GM06990 (cell line): ENCODE data around the gene GPR18.

Experiments
- DNase-seq: peaks from one replicate; pipeline ENCODE4 v3.0.0-alpha.2; 2011; ENCODE audit not compliant: insufficient read length; ENCODE audit errors: extremely low read depth
- H3K27me3 ChIP-seq: replicated peaks from 2 replicates; pipeline ENCODE4 v1.6.0; 2011; ENCODE audit warnings: low read length; ENCODE audit not compliant: control insufficient read depth, insufficient read depth
- H3K36me3 ChIP-seq: 2 replicates; pipeline ENCODE4 v1.5.1; 2011; ENCODE audit warnings: low read length; ENCODE audit not compliant: control insufficient read depth, insufficient read depth
- H3K4me3 ChIP-seq: replicated peaks from 2 replicates; pipeline ENCODE4 v1.5.1; 2011; ENCODE audit warnings: low read depth, mild to moderate bottlenecking, control low read depth, low read length
- CTCF ChIP-seq: IDR thresholded peaks from 2 replicates; pipeline ENCODE4 v1.5.1; 2011; ENCODE audit warnings: low read length, control low read depth, mild to moderate bottlenecking, inconsistent platforms; ENCODE audit not compliant: insufficient read depth, poor library complexity, severe bottlenecking

GPR18 gene

GRCh38 chr13:99277629-99278028, 19.4 kb upstream of the GPR18 start:
- no peak for TF ChIP-seq CTCF
- H3K36me3 ChIP-seq = no peaks in the 10 kb centered on the region
- DNase-seq = no peak

DNA sequence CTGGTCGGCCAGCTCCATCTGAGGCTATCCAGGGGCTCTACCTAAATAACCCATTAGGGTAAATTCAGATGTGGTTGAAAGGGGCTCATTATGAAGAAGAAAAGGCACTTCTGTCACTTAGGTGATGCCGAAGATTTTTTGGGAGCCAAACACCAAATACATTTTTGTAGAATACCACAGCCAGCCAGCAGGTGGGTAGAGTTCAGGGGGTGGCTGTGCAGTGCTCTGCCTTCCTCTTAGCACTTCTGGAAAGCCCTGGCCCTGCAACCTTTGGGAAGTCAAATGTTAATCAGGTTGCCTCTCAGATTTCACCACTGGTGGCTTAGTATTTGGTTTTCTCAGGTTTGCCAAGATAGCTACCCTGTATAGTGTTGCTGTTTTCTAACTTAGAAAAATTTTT, 18.5 kb upstream of the GPR18 start:
- Histone ChIP-seq H3K27me3 (no peaks in the 10 kb centered on the region), H3K4me3 (no peak overlapping the region), H3K36me3 (no peaks in the 10 kb centered on the region)
- no peak for TF ChIP-seq CTCF
- DNase-seq = no peak

More at GRCh38 chr13:99277629-99278028, 19.4 kb upstream of the GPR18 start:
- H3K4me3 ChIP-seq = no peak overlapping the region
- no peaks in the 10 kb centered on the region for H3K27me3 ChIP-seq

DNA sequence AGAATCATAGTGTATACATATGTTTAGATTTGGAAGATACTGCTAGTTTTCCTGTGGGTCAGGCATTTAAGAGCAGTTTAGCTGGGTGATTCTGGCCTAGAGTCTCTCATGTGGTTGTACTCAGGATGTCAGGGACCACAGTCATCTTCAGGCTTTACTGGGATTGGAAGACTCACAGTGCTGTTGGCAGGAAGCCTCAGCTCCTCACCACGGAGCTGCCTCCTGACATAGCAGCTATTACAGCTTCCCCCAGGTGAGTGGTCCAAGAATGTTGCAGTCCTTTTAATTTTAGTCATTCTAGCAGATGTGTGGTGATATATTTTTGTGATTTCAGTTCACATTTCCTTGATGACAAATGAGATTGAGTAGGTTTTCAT, 16.9 kb upstream of the GPR18 start:
- TF ChIP-seq CTCF = no peak
- Histone ChIP-seq H3K4me3 (no peak overlapping the region), H3K27me3 (no peaks in the 10 kb centered on the region), H3K36me3 (no peaks in the 10 kb centered on the region)
- no peak for DNase-seq

DNA sequence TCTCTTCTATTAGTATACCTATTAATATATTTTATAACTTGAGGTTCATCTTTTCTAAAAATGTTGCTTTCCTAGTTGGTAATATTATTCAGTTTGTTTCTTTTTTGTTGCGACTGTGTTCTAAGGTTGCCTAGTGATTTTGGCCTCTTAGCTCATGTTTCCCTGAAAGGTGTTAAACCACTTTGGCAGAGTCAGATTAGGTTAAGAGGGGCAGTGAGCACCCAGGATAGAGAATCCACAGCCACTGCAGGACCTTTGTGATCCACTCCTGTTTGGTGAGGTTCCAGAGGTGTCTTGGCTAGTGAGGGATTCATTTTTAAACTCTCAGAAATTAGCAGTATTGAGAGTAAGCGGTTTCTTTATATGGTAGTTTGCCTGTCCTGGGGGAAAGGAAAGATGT, 14.9 kb upstream of the GPR18 start:
- DNase-seq = no peak
- Histone ChIP-seq H3K27me3 (no peaks in the 10 kb centered on the region), H3K36me3 (no peaks in the 10 kb centered on the region), H3K4me3 (no peak overlapping the region)
- no peak for TF ChIP-seq CTCF

DNA sequence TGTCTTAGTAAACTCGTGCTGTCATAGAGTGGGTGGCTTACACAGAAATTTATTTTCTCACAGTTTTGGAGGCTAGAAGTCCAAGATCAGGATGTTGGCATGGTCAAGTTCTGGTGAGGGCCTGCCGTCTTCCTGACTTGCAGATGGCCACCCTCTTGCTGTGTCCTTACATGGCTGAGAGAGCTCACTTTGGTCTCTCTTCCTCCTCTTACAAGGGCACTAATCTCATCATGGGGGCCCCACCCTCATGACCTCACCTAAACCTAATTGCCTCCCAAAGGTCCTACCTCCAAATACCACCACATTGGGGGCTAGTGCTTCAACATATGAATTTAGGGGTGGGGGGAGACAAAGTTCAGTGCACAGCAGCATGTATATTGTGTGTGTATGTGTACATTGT, 14.3 kb upstream of the GPR18 start:
- Histone ChIP-seq H3K27me3 (no peaks in the 10 kb centered on the region), H3K36me3 (0 out of 2 replicates have a peak, but pooled peaks cover 1% of the 10 kb centered on the region), H3K4me3 (no peak overlapping the region)
- TF ChIP-seq CTCF = no peak
- DNase-seq = no peak

DNA sequence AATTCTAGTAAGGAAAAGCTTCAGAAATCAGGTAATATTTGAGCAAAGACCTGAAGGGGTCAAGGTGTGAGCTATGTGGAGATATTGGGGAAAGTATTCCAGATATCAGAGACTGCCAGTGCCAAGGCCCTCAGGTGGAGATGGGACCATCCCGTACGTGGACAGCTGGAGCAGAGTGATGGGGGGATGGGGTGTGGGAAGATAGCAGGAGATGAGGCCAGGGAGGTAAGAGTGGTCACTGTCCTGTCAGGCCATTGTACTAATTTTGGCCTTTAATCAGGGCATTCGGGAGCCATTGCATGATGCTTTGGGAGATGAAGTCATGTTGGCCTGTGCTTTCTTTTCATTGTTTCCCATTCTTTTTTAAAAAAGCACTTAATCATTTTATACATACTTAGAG, 13.1 kb upstream of the GPR18 start:
- no peaks in the 10 kb centered on the region for H3K27me3 ChIP-seq
- no peak overlapping the region for H3K4me3 ChIP-seq
- no peak for DNase-seq
- no peak for TF ChIP-seq CTCF
- 0 out of 2 replicates have a peak, but pooled peaks cover 1% of the 10 kb centered on the region for H3K36me3 ChIP-seq
